ENCODE results near the gene ITPKA. TPM values are rescaled to one million over a fixed set of nuclear protein-coding genes. Genes with fewer than 3 reads are reported as not detected.
A peak's percentile ranks its signal among the peaks of the same experiment; 100 is the strongest.

ITPKA gene
- total RNA-seq, 4 donors from 2014 or later: 1.6 to 3.7 TPM; not detected in 2

DNA sequence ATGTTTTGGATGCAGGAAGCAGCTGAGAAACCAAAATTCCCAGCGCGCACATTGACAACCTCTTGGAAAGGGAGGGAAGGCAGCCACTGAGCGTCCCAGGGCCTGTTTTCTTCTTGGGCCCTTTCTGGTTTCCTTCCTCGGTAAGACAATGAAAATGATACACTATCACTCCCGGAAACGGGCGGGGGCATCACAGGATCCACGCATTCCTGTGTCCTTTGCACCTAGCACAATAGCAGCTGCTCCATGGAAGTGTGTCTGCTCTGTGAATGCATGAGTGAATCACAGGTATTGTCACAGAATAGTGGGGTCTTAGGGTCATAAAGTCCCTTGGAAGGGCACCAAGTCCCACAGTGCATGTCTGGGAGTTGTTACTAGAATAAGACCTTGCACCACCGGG lies 6.3 kb upstream of the ITPKA start:
- DNase-seq (ENCODE audit: low spot score in 2 of 2): no peak
- intact Hi-C loops (cut with DNase I; ENCODE audit: low total_unique reads): no loop called here
- H3K4me3 ChIP-seq (ENCODE audit: low read depth, poor library complexity, severe bottlenecking): no peak overlapping the region
- WGBS, 2 donors: 74 to 83% methylated on average over 9 of the region's 9 CpGs
- TF ChIP-seq POLR2A (IDR thresholded peaks at IDR 0.05): no peak
- TF ChIP-seq, protein P1, sequence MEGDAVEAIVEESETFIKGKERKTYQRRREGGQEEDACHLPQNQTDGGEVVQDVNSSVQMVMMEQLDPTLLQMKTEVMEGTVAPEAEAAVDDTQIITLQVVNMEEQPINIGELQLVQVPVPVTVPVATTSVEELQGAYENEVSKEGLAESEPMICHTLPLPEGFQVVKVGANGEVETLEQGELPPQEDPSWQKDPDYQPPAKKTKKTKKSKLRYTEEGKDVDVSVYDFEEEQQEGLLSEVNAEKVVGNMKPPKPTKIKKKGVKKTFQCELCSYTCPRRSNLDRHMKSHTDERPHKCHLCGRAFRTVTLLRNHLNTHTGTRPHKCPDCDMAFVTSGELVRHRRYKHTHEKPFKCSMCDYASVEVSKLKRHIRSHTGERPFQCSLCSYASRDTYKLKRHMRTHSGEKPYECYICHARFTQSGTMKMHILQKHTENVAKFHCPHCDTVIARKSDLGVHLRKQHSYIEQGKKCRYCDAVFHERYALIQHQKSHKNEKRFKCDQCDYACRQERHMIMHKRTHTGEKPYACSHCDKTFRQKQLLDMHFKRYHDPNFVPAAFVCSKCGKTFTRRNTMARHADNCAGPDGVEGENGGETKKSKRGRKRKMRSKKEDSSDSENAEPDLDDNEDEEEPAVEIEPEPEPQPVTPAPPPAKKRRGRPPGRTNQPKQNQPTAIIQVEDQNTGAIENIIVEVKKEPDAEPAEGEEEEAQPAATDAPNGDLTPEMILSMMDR (IDR thresholded peaks at IDR 0.05): no peak

DNA sequence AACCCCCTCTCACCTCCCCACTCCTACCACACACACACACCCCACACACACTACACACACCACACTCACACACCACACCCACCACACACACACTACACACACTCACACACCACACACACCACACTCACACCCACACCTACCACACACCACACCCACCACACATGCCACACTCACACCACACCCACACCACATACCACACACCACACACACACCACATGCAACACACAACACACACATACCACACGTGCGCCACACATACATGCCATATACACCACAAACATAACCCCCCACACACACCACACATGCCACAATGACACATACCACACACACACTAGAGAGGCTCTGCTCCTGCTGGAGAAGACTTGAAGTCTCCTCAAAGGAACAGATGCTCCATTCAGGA lies 5.9 kb upstream of the ITPKA start:
- 82 to 88% methylated on average over 2 of the region's 2 CpGs for WGBS, 2 donors
- TF ChIP-seq POLR2A (IDR thresholded peaks at IDR 0.05): no peak
- TF ChIP-seq, protein P1 (IDR thresholded peaks at IDR 0.05): no peak
- DNase-seq (ENCODE audit: low spot score in 2 of 2): no peak
- H3K4me3 ChIP-seq (ENCODE audit: low read depth, poor library complexity, severe bottlenecking): no peak overlapping the region
- intact Hi-C loops (cut with DNase I; ENCODE audit: low total_unique reads): no loop called here

DNA sequence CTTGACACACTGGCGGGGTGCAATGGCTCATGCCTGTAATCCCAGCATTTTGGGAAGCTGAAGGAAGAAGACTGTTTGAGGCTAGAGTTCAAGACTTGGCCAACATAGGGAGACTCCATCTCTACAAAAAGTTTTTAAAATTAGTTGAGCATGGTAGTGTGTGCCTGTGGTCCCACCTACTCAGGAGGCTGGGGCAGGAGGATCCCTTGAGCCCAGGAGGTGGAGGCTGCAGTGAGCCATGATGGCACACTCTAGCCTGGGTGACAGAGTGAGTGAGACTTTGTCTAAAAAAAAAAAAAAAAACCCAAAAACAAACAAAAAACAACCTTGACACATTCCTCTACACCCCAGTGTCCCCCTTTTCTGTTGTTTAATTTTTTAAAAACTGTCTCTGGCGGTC lies 4.0 kb upstream of the ITPKA start:
- no peak overlapping the region for H3K4me3 ChIP-seq (ENCODE audit: low read depth, poor library complexity, severe bottlenecking)
- DNase-seq (ENCODE audit: low spot score in 2 of 2): no peak
- intact Hi-C loops (cut with DNase I; ENCODE audit: low total_unique reads): no loop called here
- 93 to 97% methylated on average over 2 of the region's 2 CpGs for WGBS, 2 donors
- no peak for TF ChIP-seq POLR2A (IDR thresholded peaks at IDR 0.05)
- TF ChIP-seq, protein P1 (IDR thresholded peaks at IDR 0.05): no peak

DNA sequence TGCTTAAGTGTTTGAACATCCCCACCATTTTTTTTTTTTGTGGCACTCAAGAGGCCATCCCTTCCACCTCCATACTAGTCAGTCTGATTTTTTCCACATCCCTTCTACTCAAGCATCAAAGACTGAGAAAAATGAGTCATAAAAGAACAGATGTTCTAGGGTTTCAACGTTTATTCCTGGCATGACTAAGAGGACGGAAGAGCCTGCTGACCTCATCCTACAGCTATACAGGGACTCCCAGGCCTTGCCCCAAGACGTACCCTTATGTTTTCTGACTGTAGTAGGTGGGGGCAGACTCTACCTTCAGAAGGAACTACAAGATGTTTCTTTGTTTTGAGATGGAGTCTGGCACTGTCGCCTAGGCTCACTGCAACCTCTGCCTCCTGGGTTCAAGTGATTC lies 3.3 kb upstream of the ITPKA start:
- 49 to 50% methylated on average over 4 of the region's 4 CpGs for WGBS, 2 donors
- no peak for DNase-seq (ENCODE audit: low spot score in 2 of 2)
- H3K4me3 ChIP-seq (ENCODE audit: low read depth, poor library complexity, severe bottlenecking): no peak overlapping the region
- TF ChIP-seq, protein P1 (IDR thresholded peaks at IDR 0.05): no peak
- TF ChIP-seq POLR2A (IDR thresholded peaks at IDR 0.05): no peak
- intact Hi-C loops (cut with DNase I; ENCODE audit: low total_unique reads): no loop called here

DNA sequence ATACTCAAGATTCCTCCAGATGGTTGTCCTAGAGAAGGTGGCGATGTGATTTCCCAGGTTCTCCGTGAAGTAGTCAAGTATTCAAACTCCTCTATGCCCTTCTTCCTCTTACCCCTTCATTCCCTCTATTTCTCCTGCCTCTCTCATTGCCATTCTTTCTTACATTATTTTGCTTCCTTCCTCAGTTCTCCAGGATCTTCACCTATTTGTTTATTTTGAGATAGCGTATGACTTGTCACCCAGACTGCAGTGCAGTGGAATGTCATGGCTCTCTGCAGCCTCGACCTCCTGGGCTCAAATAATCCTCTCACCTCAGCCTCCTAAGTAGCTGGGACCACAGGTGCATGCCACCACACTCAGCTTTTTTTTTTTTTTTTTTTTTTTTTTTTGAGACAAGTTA lies 1.8 kb upstream of the ITPKA start:
- no peak for DNase-seq (ENCODE audit: low spot score in 2 of 2)
- TF ChIP-seq, protein P1 (IDR thresholded peaks at IDR 0.05): no peak
- no peak for TF ChIP-seq POLR2A (IDR thresholded peaks at IDR 0.05)
- WGBS, 2 donors: 88 to 91% methylated on average over 4 of the region's 4 CpGs
- intact Hi-C loops (cut with DNase I; ENCODE audit: low total_unique reads): no loop called here
- no peak overlapping the region for H3K4me3 ChIP-seq (ENCODE audit: low read depth, poor library complexity, severe bottlenecking)

DNA sequence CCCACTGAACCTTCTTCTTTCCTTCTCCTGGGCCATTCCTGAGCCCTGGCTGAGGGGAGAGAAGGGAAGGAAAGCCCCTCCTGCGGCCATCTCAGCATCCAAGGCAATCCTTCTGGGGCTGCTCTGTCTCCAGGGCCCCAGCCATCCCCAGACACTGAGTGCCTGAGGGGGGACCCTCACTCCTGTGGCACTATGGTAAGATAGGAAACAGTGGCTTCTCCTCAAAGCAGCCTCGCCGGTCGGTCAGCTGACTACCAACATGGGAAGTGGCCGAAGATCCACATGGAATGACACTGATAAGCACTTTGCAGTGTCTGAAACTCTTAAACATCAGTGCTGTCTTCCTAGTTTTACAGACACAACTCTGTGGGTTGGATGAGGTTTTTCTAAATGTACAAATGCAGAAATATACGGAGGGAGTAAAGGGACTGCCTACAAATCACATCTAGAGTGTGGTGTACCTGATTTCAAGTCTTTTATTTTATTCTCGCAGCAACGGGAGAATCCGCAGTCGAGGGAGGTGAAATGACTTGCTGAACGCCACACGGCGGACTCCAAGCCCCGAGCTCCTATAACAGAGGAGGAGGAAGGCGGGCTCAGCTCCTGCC lies 973 bp upstream of the ITPKA start:
- TF ChIP-seq POLR2A (IDR thresholded peaks at IDR 0.05): no peak
- TF ChIP-seq, protein P1 (IDR thresholded peaks at IDR 0.05): no peak
- no peak for DNase-seq (ENCODE audit: low spot score in 2 of 2)
- intact Hi-C loops (cut with DNase I; ENCODE audit: low total_unique reads): no loop called here
- 9% methylated on average over 15 of the region's 15 CpGs for WGBS, 2 donors
- peak overlapping the region; percentile 40 for H3K4me3 ChIP-seq (ENCODE audit: low read depth, poor library complexity, severe bottlenecking)
